CD4-positive, alpha-beta T cell (primary cell): ENCODE measurements around the gene C1orf35. TPM values are rescaled to one million over a fixed set of nuclear protein-coding genes. Genes with fewer than 3 reads are reported as not detected.
A peak's percentile ranks its signal among the peaks of the same experiment; 100 is the strongest.

ENCODE experiments used
- ATAC-seq: fragments of 200-7000 bp; cut with Tn5 transposase; one replicate; pipeline ENCODE4 v1.10.0; 2022; ENCODE audit warnings: mild to moderate bottlenecking; ENCODE audit not compliant: poor library complexity
- CTCF ChIA-PET: fragments of 350-600 bp; sonication (Branson Sonifier 250); formaldehyde crosslinking; loops from one replicate; lab custom pipeline; 2021; ENCODE audit warnings: antibody characterized with exemption, inconsistent platforms; lab: Charles Lee
- POLR2A ChIA-PET: fragments of 350-600 bp; sonication (Branson Sonifier 250); formaldehyde crosslinking; loops from one replicate; lab custom pipeline; 2021; ENCODE audit warnings: antibody characterized with exemption, inconsistent platforms; lab: Charles Lee
- DNase-seq, 14 experiments: peaks; one replicate each; pipeline ENCODE4 v3.0.0-alpha.2; 2013 to 2020; ENCODE audit warnings: mixed read lengths in 2 of 14
- H3K27ac ChIP-seq, 2 donors: one replicate each; pipeline versions ENCODE4 v1.5.1 to v1.7.0; 2013; ENCODE audit warnings: low read length in 2 of 2, low read depth in 1 of 2, mild to moderate bottlenecking in 1 of 2
- H3K27me3 ChIP-seq, 2 experiments: 1 replicate in 1 of 2; 2 replicates in 1 of 2; pipeline versions ENCODE4 v1.6.1 to v1.7.0; 2013; ENCODE audit warnings: low read length in 2 of 2, control low read depth in 1 of 2, mild to moderate bottlenecking in 1 of 2, moderate library complexity in 1 of 2; ENCODE audit not compliant: insufficient read depth in 2 of 2, control insufficient read depth in 1 of 2
- H3K36me3 ChIP-seq: one replicate; pipeline ENCODE4 v1.6.1; 2013; ENCODE audit warnings: low read length, control low read depth; ENCODE audit not compliant: insufficient read depth
- H3K4me1 ChIP-seq: one replicate; pipeline ENCODE4 v1.6.1; 2013; ENCODE audit warnings: low read length, control low read depth; ENCODE audit not compliant: insufficient read depth
- H3K4me3 ChIP-seq: one replicate; pipeline ENCODE4 v1.5.1; 2013; ENCODE audit warnings: mild to moderate bottlenecking, low read length, moderate library complexity
- H3K9me3 ChIP-seq, 2 experiments: 1 replicate in 1 of 2; 2 replicates in 1 of 2; pipeline versions ENCODE4 v1.6.1 to v1.7.0; 2013; ENCODE audit warnings: low read length in 2 of 2, mild to moderate bottlenecking in 2 of 2, control low read depth in 1 of 2, moderate library complexity in 1 of 2; ENCODE audit not compliant: control insufficient read depth in 1 of 2, insufficient read depth in 1 of 2
- H3K27ac Mint-ChIP-seq: one replicate; pipeline ENCODE4 v1.8.0; 2020; ENCODE audit warnings: mixed read lengths
- H3K27me3 Mint-ChIP-seq: one replicate; pipeline ENCODE4 v1.8.0; 2021; ENCODE audit warnings: mixed read lengths
- H3K36me3 Mint-ChIP-seq: one replicate; pipeline ENCODE4 v1.8.0; 2021; ENCODE audit warnings: low read depth, mixed read lengths
- H3K4me1 Mint-ChIP-seq: one replicate; pipeline ENCODE4 v1.8.0; 2021; ENCODE audit warnings: low read depth, mixed read lengths
- H3K4me3 Mint-ChIP-seq: one replicate; pipeline ENCODE4 v1.8.0; 2020; ENCODE audit warnings: mild to moderate bottlenecking, mixed read lengths
- H3K9me3 Mint-ChIP-seq: one replicate; pipeline ENCODE4 v1.8.0; 2020; ENCODE audit warnings: mixed read lengths
- CTCF ChIP-seq: fragments of 200-600 bp; IDR thresholded peaks from one replicate; pipeline ENCODE4 v1.8.0; 2022; ENCODE audit warnings: antibody characterized with exemption, mild to moderate bottlenecking
- intact Hi-C, 2 experiments: fragments of 100-400 bp; cut with DNase I in 1 of 2; cut with micrococcal nuclease in 1 of 2; formaldehyde crosslinking; loops; one replicate each; pipeline versions ENCODE4 v1.15.1 to v1.9.0; 2023 to 2025; cut with DNase I, micrococcal nuclease
- microRNA-seq: library from miRNA; unstranded; fragments of <30 nt; microRNA quantifications from one replicate; pipeline ENCODE4 v1.2.0, GENCODE V29; 2021; ENCODE audit warnings: borderline microRNAs expressed, borderline replicate concordance
- total RNA-seq, 174 experiments: library from RNA in 2 of 174; stranded (reverse) in 2 of 174; gene quantifications; one replicate each; pipeline ENCODE4 v1.2.3 and lab custom pipeline; 2021 to 2026

The C1orf35 gene
- total RNA-seq, 2 experiments from 2014 or later, result 36.6 to 40.3 TPM

GRCh38 chr1:228058172-228058948 is 44.8 kb downstream of the C1orf35 start:
- H3K27ac ChIP-seq, result no peak overlapping the region
- H3K9me3 ChIP-seq, result peaks cover 4 to 50% of the 10 kb centered on the region in 2 experiments
- CTCF ChIA-PET, result no interaction called here
- POLR2A ChIA-PET, result interaction anchor here (1.9 to 2.2 kb wide), 2 partner anchors 24 kb away, joined by 8 to 11 read pairs; partner anchors contain the start of gene ARF1
- TF ChIP-seq CTCF, result no peak
- Mint-ChIP-seq H3K36me3 (no peaks in the 10 kb centered on the region), H3K4me1 (peaks cover 6% of the 10 kb centered on the region), H3K27me3 (peaks cover 54% of the 10 kb centered on the region), H3K27ac (peak overlapping the region; percentile 4), H3K9me3 (peaks cover 2% of the 10 kb centered on the region), H3K4me3 (no peak overlapping the region)
- peaks cover 27% of the 10 kb centered on the region for H3K4me1 ChIP-seq
- H3K27me3 ChIP-seq, result peaks cover 41 to 50% of the 10 kb centered on the region in 2 experiments
- H3K36me3 ChIP-seq, result no peaks in the 10 kb centered on the region
- no peak overlapping the region for H3K4me3 ChIP-seq
- intact Hi-C loops, result loop anchor here in 1 of 2 experiments (2.0 kb wide), 1 partner anchor 44 kb away; the partner anchor contains the start of gene C1orf35
- DNase-seq (peak in 1 of 14 experiments; percentile 31), ATAC-seq (no peak)

Small RNAs within 50 kb of the gene (microRNA-seq; reads per million reads assigned to microRNA genes)
- 0.81 reads per million for gene MIR3620

Other genes starting within 250 kb of the C1orf35 start
- not detected for gene WNT9A, start 155.4 kb downstream of the C1orf35 start, total RNA-seq
- under 1 TPM; 0.08 to 0.14 TPM for gene WNT3A, start 96.3 kb downstream of the C1orf35 start, total RNA-seq
- gene ARF1, start 20.6 kb downstream of the C1orf35 start, total RNA-seq, result 100 to 1,000 TPM; 318 to 322 TPM
- 100 to 1,000 TPM; 120 to 128 TPM for gene MRPL55, start 6.0 kb upstream of the C1orf35 start, total RNA-seq
- 100 to 1,000 TPM; 373 to 378 TPM for gene GUK1, start 37.0 kb upstream of the C1orf35 start, total RNA-seq
- gene GJC2, start 46.6 kb upstream of the C1orf35 start, total RNA-seq, result 1 to 10 TPM; 2.1 to 2.4 TPM
- 10 to 100 TPM; 19.7 to 19.9 TPM for gene IBA57, start 62.5 kb upstream of the C1orf35 start, total RNA-seq
- 10 to 100 TPM; 80.8 to 82.2 TPM for gene OBSCN, start 104.7 kb upstream of the C1orf35 start, total RNA-seq